C4-2B (cell line): ENCODE results near the gene FOXC1.

Source experiments
- H3K27ac ChIP-seq: fragments of 450-650 bp; 2 replicates; pipeline ENCODE4 v1.5.1; 2017
- CTCF ChIP-seq: fragments of 450-650 bp; conservative IDR thresholded peaks from 2 replicates; pipeline ENCODE4 v1.5.1; 2017; ENCODE audit warnings: mild to moderate bottlenecking
- ZFX ChIP-seq: fragments of 450-650 bp; IDR thresholded peaks from 2 replicates; pipeline ENCODE4 v1.6.1; 2017

Gene FOXC1

GRCh38 chr6:1584996-1585668 lies 24.6 kb upstream of the FOXC1 start:
- no peak for TF ChIP-seq CTCF
- no peak overlapping the region for H3K27ac ChIP-seq

GRCh38 chr6:1585669-1586049 lies 24.1 kb upstream of the FOXC1 start:
- no peak overlapping the region for H3K27ac ChIP-seq
- no peak for TF ChIP-seq ZFX
- TF ChIP-seq CTCF, result no peak

GRCh38 chr6:1586256-1586655 lies 23.5 kb upstream of the FOXC1 start:
- TF ChIP-seq ZFX (no peak), CTCF (no peak)
- H3K27ac ChIP-seq, result no peak overlapping the region

GRCh38 chr6:1586861-1587450 lies 22.8 kb upstream of the FOXC1 start:
- TF ChIP-seq CTCF, result no peak
- TF ChIP-seq ZFX, result no peak
- H3K27ac ChIP-seq, result no peak overlapping the region

- H3K27ac ChIP-seq, result no peak overlapping the region
- TF ChIP-seq ZFX (no peak), CTCF (no peak)
Observed at GRCh38 chr6:1587546-1587945, 22.2 kb upstream of the FOXC1 start.

GRCh38 chr6:1587977-1588376 lies 21.7 kb upstream of the FOXC1 start:
- H3K27ac ChIP-seq, result no peak overlapping the region
- no peak for TF ChIP-seq ZFX
- no peak for TF ChIP-seq CTCF

- no peak for TF ChIP-seq CTCF
- TF ChIP-seq ZFX, result no peak
- H3K27ac ChIP-seq, result no peak overlapping the region
Observed at GRCh38 chr6:1589208-1589607, 20.5 kb upstream of the FOXC1 start.
